ENCODE data around the gene MORN1.
"Not testable (repeated sequence)": the region's sequence is repeated elsewhere in the genome, so short reads cannot be mapped to it uniquely, and the experiment has no call there.

Gene MORN1

DNA sequence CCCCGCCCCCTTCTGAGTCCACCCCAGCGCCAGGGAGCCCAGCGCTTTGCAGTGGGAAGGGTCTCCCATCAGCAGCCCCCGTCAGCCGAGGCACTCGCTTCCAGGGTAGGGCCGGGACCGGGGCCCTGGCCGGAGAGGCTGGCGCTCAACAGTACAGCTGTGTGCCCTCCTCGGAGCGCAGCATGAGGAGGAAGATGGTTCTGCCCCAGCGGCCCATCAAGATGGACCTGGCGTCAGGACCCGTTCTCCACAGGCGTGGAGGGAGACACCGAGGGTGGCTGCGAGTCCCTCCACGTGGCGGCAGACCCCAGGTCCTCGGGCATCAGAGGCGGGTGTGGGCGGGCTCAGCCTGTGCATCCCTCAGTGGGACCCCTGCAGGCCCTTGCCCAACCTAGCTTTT, 54.3 kb downstream of the MORN1 start:
- DNase-seq (ENCODE audit: low spot score), result no peak

DNA sequence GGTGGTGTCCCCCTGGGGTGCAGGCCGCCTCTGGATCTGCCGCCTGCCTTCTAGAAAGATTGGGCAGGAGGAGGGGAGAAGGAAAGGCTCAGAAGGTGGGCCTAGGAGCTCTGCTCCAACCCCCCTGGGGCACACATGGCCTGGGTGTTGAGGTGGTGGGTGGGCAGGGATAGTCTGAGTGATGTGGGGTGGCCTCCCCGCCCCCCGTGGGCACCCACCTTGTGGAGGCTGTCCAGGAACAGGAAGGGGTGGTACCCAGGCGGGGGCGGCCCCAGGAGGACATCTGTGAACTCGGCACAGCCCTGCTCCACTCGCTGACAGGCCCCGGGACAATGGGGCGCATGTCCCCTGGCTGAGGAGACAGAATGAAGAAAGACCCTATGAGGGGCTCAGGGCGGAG, 54.9 kb downstream of the MORN1 start:
- DNase-seq (ENCODE audit: low spot score), result no peak

DNA sequence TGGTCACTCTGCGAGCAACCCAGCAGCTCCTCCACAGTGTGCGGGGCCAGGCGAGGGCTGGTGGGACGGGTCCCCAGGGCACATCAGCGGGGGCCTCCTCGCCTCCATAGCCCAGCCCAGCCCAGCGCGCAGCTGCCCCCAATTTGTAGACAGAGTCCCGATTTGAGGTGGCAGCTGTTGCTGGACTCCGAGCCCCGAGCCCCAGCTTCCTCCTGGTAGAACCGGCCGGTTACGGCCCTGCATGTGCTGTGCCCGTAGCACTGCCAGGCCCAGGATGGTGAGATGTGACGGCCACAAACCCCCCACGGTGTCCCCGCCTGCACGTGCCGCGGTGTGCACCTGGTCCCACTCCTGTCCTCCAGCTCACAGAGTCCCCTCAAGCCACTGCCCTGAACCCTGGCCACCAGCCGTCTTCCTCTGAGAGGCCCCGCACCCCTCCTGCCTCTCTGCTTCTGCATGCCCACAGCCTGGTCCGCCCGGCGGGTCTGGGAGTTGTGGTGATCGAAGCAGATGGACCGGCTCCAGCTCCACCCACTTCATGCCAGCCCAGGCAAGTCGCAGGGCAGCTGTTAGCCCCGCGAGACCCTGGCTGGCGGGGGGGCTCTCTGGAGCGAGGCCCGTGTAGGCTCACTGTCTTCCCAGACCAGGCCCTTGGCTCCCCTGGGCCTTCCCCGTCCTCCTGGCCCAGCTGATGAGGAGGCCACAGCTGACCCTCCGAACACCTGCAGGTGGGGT, 55.5 kb downstream of the MORN1 start:
- DNase-seq (ENCODE audit: low spot score), result no peak

DNA sequence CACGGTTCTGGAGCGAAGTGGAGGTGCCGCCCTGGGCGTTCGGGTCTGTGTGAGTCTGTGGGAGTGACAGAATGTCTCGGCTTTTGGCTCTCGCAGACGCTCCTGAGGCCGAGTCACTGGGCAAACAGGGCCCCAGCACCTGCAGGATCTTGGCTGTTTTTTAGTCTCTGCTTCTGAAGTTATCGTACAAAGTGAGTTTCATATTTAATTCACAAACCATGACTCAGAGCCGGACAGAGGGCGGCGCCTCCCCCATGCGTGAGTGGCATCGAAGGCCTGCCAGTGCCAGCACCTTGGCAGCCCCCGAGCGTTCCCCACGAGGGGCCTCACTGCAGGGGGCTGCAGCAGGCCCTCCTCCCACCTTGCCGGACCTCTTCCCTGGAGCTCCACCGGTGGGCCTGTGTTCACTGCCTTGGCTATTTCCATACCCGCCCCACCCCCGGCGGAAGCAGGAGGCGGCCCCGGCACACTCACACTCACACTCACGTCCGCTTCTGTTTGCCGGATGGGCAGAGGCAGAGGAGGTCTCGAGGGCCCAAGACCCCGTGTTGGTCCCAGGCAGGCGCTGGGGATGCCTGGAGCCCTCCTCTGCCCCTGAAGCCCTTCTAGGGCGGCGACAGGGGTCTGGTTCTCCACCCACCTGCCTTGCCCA, 56.3 kb downstream of the MORN1 start:
- DNase-seq (ENCODE audit: low spot score), result no peak

DNA sequence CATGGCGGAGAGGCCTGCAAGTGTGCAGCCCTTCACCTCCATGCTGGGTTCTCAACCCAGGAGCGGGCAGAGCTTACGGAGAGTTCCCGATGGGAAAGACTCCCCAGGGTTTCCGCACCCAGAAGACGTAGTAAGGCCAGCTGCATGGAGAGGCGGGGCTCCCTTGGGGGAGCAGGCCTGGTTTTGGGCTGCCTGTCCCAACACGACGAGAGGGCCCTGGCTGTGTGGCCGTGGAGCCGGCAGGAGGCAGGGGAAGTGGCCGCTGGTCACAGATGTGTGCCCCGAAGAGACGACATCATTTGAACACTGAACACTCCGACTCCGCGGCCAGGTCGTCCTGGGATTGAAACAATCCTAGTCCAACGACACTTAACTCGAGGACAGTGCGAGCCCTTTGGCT, 57.0 kb downstream of the MORN1 start:
- no peak for DNase-seq (ENCODE audit: low spot score)

DNA sequence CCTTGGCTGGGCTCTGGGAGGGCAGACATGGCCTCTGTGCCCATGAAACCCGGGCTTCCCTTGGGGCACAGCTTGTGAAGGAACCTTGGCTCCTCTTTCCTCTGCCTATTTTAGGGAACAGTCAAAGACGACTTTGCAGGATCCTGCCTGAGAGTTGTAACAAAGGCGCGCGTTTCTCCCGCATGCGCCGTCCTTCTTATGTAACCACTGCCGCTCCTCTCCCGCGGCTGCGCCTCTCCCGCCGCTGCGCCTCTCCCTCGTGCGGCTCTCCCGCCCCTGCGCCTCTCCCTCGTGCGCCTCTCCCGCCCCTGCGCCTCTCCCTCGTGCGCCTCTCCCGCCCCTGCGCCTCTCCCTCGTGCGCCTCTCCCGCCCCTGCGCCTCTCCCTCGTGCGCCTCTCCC, 59.8 kb downstream of the MORN1 start:
- not testable (repeated sequence) for DNase-seq (ENCODE audit: low spot score)

DNA sequence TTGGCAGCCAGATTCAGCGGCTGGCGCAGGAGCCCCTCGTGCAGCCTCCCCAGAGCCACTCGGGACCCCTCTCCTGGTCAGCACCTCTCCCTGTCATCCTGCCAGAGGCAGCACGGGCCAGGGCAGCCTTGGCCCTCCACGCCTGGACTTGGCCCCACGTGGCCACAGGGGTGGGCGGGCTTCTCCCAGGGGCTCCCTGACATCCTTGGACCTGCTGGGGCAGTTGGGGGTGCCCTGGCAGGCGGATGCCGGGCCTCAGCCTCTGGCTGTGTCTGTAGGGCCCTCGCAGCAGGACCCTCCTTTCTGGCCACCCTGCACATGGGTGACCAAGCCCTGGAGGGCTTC, 60.2 kb downstream of the MORN1 start:
- no peak for DNase-seq (ENCODE audit: low spot score)

DNA sequence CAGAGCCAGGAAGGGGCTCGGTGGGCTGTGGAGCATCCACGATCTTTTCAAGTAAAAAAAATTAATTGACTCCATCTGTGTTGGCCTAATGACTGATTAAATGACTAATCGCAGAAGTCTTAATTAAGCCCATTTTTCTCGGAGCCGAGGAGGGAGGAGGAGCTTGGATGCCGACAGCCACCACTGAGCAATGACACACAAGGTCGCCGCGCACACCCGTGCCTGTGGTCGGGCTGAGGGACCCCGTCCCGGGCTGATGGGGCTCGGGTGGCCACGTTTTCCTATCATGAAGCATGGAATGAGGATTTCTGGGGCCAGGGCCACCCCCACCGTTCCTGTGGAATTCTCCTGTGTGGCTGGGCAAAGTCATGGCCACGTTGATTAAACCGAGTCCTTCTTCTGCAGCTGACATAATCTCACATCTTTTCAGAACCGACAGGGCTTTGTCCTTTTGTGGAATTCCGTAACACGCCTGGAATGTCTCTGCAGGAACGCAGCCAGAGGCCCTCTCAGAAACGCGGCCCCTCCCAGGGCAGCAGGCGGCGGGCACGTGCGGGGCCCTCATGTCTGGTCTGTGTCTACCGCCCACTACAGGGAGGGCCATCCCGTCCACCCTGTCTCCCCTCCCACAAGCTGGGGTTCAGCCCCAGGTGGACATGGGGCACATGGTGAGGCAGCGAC, 60.7 kb downstream of the MORN1 start:
- DNase-seq (ENCODE audit: low spot score), result no peak

DNA sequence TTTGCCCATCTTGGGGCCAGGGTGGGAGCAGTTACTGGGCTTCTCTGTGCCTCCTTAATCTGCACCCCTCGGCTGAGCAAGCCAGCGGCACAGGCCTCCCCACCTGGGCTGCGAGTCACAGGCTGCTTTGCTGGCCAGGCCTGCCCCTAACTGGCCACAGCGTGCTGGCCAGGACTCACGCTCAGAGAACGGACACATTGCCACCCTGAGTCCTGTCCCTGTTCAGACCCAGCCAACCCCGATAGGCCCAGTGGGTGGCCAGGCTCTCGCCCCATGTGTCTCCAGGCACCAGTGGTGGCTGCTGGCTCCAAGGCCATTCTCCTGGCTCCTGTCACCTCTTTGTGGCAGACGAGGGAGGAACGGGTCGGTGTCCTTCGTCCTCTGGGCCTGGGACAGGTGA, 61.3 kb downstream of the MORN1 start:
- DNase-seq (ENCODE audit: low spot score), result no peak

DNA sequence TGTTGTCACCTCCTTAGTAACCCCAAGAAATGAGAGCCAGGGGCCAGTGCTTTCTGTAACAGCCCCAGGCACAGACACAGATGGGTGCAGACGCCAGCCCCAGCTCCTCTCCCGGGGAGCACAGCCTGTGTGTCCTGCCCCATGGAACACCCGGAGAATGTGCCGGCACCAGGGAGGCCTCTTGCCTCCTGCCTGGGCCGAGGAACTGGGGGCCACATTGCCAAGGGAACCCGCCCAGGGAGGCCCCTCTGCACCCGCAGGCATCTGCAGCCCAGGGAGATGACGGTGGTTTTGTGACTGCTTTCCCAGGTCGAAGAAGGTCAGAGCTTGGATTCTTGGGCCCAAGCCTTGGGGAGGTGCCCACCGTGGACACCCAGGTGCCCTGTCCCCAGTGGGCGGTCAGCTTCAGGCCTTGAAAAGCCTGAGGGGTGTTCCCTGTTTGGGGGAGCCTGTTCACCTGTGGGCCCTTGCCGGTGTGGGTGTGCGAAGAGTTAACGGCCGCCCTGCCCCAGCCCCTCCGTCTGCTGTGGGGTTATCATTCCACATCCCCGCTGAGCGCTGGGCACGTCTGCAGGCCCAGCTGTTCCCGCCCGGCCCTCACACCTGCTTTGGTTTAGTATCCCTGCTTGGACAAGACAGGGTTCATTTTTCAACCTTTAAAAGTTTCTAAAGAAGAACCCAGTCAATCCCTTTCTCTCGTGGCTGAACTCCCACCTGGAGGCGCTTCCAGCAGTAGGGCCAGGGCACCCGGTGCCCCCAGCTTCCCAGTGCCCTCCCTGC, 62.5 kb downstream of the MORN1 start:
- no peak for DNase-seq (ENCODE audit: low spot score)

DNA sequence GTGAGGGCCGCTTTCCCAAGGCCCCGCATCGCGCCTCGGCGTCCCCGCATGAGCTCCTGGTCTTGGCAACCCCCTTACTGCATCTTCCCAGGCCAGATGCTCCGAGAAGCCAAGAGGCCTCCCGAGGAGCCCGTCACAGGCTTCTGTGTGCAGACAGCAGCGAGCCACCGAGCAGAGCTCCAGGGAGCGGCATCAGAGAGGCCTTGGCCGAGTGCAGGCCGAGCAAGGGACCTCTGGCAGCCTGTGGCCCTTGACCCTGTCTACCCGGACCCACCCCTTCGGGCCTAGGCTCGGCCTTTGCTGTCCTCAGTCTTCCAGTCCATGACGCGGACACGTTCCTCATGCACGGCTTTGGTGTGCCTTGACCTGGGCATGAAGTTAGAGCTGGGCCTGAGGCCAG, 63.5 kb downstream of the MORN1 start:
- DNase-seq (ENCODE audit: low spot score), result no peak

DNA sequence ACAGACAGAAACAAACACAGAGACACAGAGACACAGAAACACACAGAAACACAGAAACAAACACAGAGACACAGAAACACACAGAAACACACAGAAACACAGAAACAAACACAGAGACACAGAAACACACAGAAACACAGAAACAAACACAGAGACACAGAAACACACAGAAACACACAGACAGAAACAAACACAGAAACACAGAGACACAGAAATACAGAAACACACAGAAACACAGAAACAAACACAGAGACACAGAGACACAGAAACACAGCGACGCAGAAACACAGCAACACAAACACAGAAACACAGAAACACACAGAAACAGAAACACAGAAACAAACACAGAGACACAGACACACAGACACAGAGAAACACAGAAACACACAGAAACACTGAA, 64.2 kb downstream of the MORN1 start:
- DNase-seq (ENCODE audit: low spot score), result not testable (repeated sequence)

DNA sequence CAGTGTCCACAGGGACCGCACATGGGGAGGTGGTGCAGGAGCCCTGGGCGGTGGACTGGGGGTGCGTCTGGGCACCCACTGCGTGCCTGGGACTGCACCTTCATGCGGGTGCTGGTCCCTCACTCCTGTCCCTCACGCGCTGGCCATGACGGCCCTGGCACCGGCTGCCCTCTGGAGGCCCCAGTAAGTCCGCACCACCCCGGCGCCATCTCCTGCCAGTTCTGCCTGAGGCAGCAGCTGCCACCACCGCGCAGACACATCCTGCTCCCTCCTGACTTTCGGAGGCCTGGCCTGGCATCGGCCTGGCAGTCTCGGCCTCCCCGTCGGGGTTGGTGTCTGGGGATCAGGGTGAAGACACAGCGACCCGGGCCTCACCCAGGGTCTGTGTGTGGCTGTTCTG, 64.8 kb downstream of the MORN1 start:
- DNase-seq (ENCODE audit: low spot score), result no peak

DNA sequence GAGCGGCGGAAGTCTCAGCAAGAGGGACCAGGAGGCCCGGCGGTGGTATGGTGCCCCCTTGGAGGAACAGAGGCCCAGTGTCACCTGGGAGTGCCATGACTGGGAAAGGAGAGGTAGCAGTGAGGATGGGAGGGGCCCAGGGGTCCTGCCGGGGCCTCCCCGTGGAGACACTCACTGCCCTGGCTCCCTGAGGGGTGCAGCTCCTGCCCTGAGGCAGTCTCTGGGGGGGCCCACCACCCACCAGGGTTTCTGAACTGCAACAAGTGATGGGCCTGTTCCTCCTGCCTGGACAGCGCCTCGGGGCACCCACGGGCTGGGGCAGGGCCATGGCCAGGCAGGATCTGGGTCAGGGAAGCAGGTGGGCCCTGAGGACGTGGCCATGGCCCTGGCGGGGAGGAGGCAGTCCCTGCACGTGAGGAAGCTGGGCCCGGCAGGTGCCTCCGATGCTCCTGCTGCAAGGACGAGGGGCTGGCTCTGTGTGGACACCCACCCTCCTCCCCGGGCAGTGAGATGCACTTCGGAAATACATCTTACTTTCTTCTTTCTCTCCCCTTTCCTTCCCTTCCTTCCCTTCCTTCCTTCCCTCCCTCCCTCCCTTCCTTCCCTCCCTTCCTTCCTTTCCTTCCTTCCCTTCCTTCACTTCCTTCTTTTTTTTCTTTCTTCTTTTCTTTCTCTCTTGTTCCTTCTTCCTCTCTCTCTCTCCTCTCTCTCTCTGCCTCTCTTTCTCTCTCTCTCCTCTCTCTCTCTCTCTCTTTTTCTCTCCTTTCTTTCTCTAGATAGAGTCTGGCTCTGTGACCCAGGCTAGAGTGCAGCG, 66.6 kb downstream of the MORN1 start:
- DNase-seq (ENCODE audit: low spot score), result no peak

DNA sequence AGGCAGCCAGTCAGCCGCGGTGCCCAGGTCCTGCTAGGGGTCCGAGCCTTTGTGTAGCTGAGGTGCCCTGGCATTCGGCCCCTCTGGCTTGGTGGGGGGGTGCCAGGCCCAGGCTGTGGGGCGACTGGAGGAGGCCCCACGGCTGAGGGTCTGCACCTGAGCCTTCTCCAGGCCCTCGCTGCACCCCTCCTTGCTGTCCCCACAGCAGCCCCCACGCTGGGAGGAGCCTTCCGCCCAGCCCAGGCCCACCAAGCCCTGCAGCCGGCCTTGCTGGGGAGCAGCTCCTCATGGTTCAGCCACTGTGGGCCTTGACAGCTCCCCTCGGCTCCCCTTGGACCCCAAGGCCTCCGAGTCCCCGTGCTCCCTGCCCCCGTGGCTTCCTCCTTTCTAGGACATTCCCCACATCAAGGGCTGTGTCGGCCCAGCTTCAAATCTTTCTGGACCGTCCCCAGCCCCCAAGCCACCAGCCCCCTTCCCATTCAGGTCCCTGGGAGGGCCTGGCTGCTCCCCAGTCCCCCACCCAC, 67.8 kb downstream of the MORN1 start:
- no peak for DNase-seq (ENCODE audit: low spot score)

DNA sequence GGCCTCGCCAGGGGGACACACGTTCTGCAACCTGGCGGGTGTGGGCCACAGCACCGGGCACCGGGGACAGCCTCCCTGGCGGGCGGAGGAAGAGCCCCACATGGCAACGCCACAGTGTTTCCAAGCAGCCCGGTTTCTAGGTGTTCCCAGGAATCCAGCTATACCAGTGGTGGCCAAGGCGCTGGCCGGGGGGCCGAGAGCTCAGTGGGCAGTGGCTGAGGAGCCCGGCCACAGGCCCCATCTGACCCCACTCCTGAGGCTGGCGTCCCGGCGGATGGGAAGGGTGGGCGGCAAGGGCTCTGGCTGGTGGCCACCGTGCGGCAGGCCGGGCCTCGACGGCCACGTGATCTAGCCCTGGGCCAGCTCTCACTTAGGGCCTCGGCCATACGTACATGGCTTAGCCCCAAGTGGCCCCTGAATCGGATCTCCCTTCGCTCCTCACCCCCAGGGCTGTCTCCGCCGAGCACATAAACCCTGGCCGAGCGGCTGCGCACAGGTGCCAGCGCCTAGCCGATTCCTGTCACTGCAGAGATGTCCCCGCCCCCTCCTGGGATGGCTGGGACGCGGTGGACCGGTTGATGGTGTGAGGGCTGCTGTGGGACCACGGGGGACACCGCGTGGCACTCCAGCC, 68.7 kb downstream of the MORN1 start:
- DNase-seq (ENCODE audit: low spot score), result no peak

DNA sequence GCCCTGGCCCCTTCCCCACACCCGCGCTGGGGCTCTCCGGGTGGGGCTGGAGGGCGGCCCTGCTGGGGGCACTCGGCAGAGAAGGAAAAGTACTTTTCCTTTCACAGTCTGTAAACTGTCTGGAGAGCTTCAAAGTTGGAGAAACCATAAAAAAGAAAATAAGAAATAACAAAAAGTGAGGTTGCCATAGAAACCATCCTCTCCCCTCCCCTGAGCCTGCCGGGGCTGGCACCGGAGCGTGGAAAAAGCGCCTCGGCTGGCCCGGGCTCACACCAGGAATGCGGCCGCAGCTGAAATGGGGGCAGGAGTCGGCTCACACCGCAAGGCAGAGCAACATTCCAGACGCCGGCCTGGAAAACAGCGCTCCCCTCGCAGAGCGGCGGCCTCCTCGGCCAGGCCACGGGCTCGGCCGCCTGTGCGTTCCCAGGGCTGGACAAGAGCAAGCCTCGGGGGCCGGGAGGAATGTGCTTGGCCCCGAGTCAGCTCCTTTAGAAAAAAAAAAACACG, 69.2 kb downstream of the MORN1 start:
- no peak for DNase-seq (ENCODE audit: low spot score)

DNA sequence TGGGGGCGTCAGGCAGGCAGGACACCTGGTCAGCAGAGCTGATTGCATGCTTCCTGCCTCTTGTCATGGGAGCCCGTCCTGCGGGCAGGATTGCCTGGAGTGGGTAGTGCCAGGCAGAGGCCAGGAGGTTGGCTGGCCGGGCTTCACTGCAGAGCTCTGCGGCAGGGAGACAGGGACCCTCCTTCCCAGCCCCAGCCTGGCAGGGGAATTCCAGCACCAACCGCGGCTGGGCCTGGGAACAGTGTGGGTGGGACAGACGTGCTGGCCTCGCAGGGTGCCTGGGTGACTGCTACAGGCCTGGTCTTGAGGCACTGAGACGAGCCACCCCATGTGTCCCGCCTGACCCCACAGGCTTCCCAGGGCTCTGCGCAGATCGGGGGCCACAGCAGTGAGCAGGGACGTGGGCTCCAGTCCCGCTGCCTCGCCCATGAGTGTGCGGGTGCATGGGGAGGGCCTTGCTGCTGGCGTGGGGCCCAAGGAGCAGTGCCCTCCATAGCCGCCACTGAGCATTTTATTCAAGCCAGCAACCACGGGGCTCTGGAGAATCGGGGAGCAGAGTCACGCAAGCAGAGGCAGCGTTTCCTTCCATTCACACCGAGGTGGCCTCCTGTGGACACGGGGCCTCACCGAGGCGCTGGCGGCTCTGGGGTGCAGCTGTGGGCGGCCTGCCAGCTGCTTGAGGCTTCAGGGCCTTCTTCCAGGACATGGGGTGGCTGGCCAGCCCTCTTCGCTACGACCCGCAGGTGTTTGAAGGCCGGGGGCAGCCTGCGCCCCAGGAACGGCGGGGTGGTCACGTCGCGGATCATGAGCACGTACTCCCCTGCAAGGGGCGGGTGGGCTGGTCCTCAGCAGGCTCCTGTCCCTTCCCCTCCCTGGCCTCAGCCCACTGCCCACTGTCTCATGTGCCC, 70.3 kb downstream of the MORN1 start:
- no peak for DNase-seq (ENCODE audit: low spot score)

DNA sequence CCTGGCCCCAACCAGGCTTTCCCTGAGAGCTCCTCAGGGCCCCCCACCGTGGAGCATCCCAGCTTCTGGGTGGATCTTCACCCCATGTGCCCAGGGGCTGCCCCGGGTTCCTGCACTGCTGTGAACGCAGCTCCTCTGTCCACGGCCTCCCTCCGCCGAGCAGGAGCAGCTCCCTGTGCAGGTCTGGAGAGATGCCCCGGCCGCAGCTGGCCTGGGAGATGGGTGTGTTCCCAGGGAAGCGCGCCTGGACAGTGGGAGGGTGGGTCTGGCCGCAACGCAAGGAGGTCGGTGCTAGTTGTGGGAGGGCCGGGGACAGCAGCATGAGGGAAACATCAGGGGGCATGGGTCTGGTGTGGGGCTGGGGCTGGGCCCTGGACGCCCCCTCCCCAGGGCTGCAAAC, 71.3 kb downstream of the MORN1 start:
- no peak for DNase-seq (ENCODE audit: low spot score)

DNA sequence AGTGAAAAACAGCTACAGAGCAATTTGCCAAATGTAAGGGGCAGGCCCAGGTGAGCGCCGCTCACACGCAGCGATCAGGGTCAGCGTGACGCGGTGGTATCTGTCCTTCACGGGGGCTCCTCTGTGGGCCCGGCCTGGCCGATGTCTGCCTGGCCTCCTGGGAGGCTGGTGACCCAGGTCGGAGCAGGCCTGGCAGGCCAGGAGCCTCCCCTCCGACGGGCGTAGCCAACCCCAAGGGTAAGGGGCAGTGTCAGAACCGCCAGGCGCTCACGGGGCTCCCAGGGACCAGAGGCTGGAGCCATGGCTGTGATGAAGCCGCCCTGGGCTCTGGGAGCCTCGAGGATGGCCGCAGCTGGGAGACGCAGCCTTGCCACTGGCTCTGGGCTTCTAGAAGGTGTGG, 72.1 kb downstream of the MORN1 start:
- no peak for DNase-seq (ENCODE audit: low spot score)

Data from D341Med (cell line).